GM18858 (cell line): ENCODE results near the gene SH2D6.
"Not testable (repeated sequence)": the region's sequence is repeated elsewhere in the genome, so short reads cannot be mapped to it uniquely, and the experiment has no call there.

Experiments
- ATAC-seq: cut with Tn5 transposase; IDR thresholded peaks from one replicate; pipeline ENCODE4 v1.9.1; 2021; ENCODE audit not compliant: unreplicated experiment

The SH2D6 gene

GRCh38 chr2:85418132-85419008 lies at the start of gene SH2D6:
SH2D6 (plus strand) TSS chr2:85418714; CDS start chr2:85429466, 10,752 bp downstream.
- peak; percentile 74 for ATAC-seq

- ATAC-seq, result no peak
Measured at GRCh38 chr2:85368921-85369320, 49.6 kb upstream of the SH2D6 start.

- no peak for ATAC-seq
Measured at GRCh38 chr2:85369500-85369899, 49.0 kb upstream of the SH2D6 start.

GRCh38 chr2:85371045-85371444 lies 47.5 kb upstream of the SH2D6 start:
- no peak for ATAC-seq

- ATAC-seq, result no peak
Measured at GRCh38 chr2:85376291-85377065, 42.0 kb upstream of the SH2D6 start.

- ATAC-seq, result no peak
Measured at GRCh38 chr2:85377083-85377482, 41.4 kb upstream of the SH2D6 start.

- no peak for ATAC-seq
Measured at GRCh38 chr2:85378257-85378656, 40.3 kb upstream of the SH2D6 start.

- no peak for ATAC-seq
Measured at GRCh38 chr2:85380048-85380447, 38.5 kb upstream of the SH2D6 start.

- not testable (repeated sequence) for ATAC-seq
Measured at GRCh38 chr2:85383151-85383550, 35.4 kb upstream of the SH2D6 start.

GRCh38 chr2:85383850-85384249 lies 34.7 kb upstream of the SH2D6 start:
- ATAC-seq, result no peak

GRCh38 chr2:85385746-85386145 lies 32.8 kb upstream of the SH2D6 start:
- ATAC-seq, result no peak

- ATAC-seq, result no peak
Measured at GRCh38 chr2:85387754-85388153, 30.8 kb upstream of the SH2D6 start.

- no peak for ATAC-seq
Measured at GRCh38 chr2:85388878-85389538, 29.5 kb upstream of the SH2D6 start.

GRCh38 chr2:85390941-85391669 lies 27.4 kb upstream of the SH2D6 start:
- ATAC-seq, result no peak

GRCh38 chr2:85393836-85394235 lies 24.7 kb upstream of the SH2D6 start:
- no peak for ATAC-seq

- ATAC-seq, result no peak
Measured at GRCh38 chr2:85394261-85394681, 24.2 kb upstream of the SH2D6 start.

GRCh38 chr2:85394976-85395375 lies 23.5 kb upstream of the SH2D6 start:
- no peak for ATAC-seq

GRCh38 chr2:85395912-85396475 lies 22.5 kb upstream of the SH2D6 start:
- ATAC-seq, result no peak

- ATAC-seq, result no peak
Measured at GRCh38 chr2:85396531-85397470, 21.7 kb upstream of the SH2D6 start.
